SH-SY5Y (cell line): Measurements from ENCODE around the gene FOXK1.

Experiments used
- GATA2 ChIP-seq: IDR thresholded peaks from 2 replicates; pipeline ENCODE4 v1.6.1; 2011; ENCODE audit warnings: mild to moderate bottlenecking, low read depth, low read length
- GATA3 ChIP-seq: IDR thresholded peaks from 2 replicates; pipeline ENCODE4 v1.6.1; 2011; ENCODE audit warnings: low read depth, mild to moderate bottlenecking, low read length, moderate library complexity

DNA sequence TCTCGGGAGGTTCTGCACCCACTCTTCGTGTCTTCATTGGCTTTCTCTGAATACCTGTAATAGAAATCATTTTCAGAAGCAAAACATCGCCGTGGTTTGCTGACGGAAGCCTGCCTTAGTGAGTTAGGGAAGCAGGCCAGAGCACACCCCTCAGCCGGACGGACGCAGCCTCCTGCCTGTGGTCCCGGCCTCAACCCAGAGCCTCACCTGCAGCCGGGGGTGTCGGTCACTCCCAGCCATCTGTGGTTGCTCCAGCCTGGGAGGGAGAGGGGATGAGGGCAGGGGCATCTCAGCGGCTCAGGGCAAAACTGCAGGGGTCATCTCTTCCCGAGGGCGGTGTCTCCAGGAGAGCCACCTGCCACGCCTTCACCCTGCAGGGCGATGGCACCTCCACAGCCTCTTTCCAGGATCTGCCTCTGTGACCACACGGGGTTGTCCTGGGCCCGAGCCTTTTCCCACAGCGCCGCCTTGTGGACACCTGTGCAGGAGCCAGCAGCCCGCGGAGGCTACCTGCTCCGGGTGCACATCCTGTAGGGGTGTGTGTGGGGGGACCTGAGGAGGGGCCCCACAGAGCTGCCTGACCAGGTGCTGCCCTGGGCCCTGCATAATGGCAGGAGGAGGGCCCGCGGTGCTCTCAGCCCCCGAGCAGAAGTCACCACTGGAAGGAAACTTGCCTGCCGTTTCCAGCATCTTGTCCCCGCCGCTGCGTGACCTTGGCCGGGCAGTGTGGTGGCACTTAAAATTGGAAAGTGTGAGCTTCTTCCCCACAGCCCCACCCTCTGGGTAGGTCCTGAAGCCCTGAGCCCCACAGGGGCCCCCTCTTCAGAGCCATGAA lies 71.7 kb downstream of the FOXK1 start:
- no peak for TF ChIP-seq GATA3
- TF ChIP-seq GATA2 = no peak
